CD14-positive monocyte (primary cell): ENCODE measurements around the gene CNGB1. TPM values are rescaled to one million over a fixed set of nuclear protein-coding genes. Genes with fewer than 3 reads are reported as not detected.

ENCODE experiments used
- DNase-seq, 3 donors: peaks; one replicate each; pipeline ENCODE4 v3.0.0-alpha.2; 2011 to 2022
- H2AFZ ChIP-seq: 2 replicates; pipeline ENCODE4 v1.6.0; 2012; ENCODE audit warnings: mild to moderate bottlenecking, low read depth, low read length, inconsistent platforms; ENCODE audit not compliant: insufficient read depth, poor library complexity, severe bottlenecking
- H3K27ac ChIP-seq, 2 donors: 1 replicate in 1 of 2; 2 replicates in 1 of 2; pipeline ENCODE4 v1.5.1; 2012 to 2013; ENCODE audit warnings: low read length in 2 of 2, control low read depth in 1 of 2, inconsistent platforms in 1 of 2, low read depth in 1 of 2, mild to moderate bottlenecking in 1 of 2
- H3K27me3 ChIP-seq, 2 donors: one replicate each; pipeline versions ENCODE4 v1.6.0 to v1.6.1; 2011 to 2013; ENCODE audit warnings: low read length in 2 of 2; ENCODE audit not compliant: control insufficient read depth in 2 of 2, insufficient read depth in 2 of 2
- H3K36me3 ChIP-seq, 2 donors: replicated peaks in 1 of 2; 1 replicate in 1 of 2; 2 replicates in 1 of 2; pipeline versions ENCODE4 v1.5.1 to v1.6.1; 2012 to 2013; ENCODE audit warnings: low read length in 2 of 2, control low read depth in 1 of 2, inconsistent platforms in 1 of 2, mild to moderate bottlenecking in 1 of 2; ENCODE audit not compliant: insufficient read depth in 2 of 2, control insufficient read depth in 1 of 2
- H3K4me1 ChIP-seq, 2 donors: 1 replicate in 1 of 2; 2 replicates in 1 of 2; pipeline versions ENCODE4 v1.5.1 to v1.6.1; 2012 to 2013; ENCODE audit warnings: low read length in 2 of 2, control low read depth in 1 of 2, inconsistent platforms in 1 of 2, mild to moderate bottlenecking in 1 of 2, moderate library complexity in 1 of 2; ENCODE audit not compliant: insufficient read depth in 2 of 2, control insufficient read depth in 1 of 2
- H3K4me2 ChIP-seq: replicated peaks from 2 replicates; pipeline ENCODE3; 2012; ENCODE audit warnings: low read length, moderate library complexity, mild to moderate bottlenecking; ENCODE audit not compliant: poor library complexity, severe bottlenecking; ENCODE audit errors: extremely low read depth
- H3K4me3 ChIP-seq, 3 experiments: fragments of 200-600 bp in 1 of 3; sonication (generic) in 1 of 3; replicated peaks in 1 of 3; 1 replicate in 2 of 3; 2 replicates in 1 of 3; pipeline ENCODE4 v1.5.1; 2011 to 2013; ENCODE audit warnings: low read length in 3 of 3, mild to moderate bottlenecking in 3 of 3, control low read depth in 2 of 3, low read depth in 2 of 3, inconsistent platforms in 1 of 3, moderate library complexity in 1 of 3
- H3K79me2 ChIP-seq: 2 replicates; pipeline ENCODE4 v1.6.0; 2012; ENCODE audit warnings: mild to moderate bottlenecking, control low read depth, inconsistent platforms, low read length, moderate library complexity; ENCODE audit not compliant: insufficient read depth
- H3K9ac ChIP-seq: 2 replicates; pipeline ENCODE4 v1.6.0; 2017; ENCODE audit warnings: low read length, mild to moderate bottlenecking; ENCODE audit not compliant: insufficient read depth, poor library complexity, severe bottlenecking
- H3K9me3 ChIP-seq, 2 donors: replicated peaks in 1 of 2; 1 replicate in 1 of 2; 2 replicates in 1 of 2; pipeline versions ENCODE4 v1.5.1 to v1.6.1; 2012 to 2013; ENCODE audit warnings: low read length in 2 of 2, control low read depth in 1 of 2; ENCODE audit not compliant: control insufficient read depth in 1 of 2, insufficient read depth in 1 of 2
- H4K20me1 ChIP-seq: 2 replicates; pipeline ENCODE4 v1.6.0; 2012; ENCODE audit warnings: mild to moderate bottlenecking, low read length, control low read depth, moderate library complexity; ENCODE audit not compliant: insufficient read depth
- H3K27ac Mint-ChIP-seq, 7 donors: one replicate each; pipeline ENCODE4 v1.8.0; 2020; ENCODE audit warnings: mild to moderate bottlenecking in 7 of 7, mixed read lengths in 7 of 7, moderate library complexity in 6 of 7, inconsistent platforms in 2 of 7
- H3K27me3 Mint-ChIP-seq, 3 donors: one replicate each; pipeline ENCODE4 v1.8.0; 2021 to 2022; ENCODE audit warnings: low read depth in 3 of 3, mild to moderate bottlenecking in 3 of 3, mixed read lengths in 3 of 3, moderate library complexity in 3 of 3, inconsistent platforms in 1 of 3
- H3K36me3 Mint-ChIP-seq, 2 donors: one replicate each; pipeline ENCODE4 v1.8.0; 2020; ENCODE audit warnings: mixed read lengths in 2 of 2, inconsistent platforms in 1 of 2, mild to moderate bottlenecking in 1 of 2
- H3K4me1 Mint-ChIP-seq: one replicate; pipeline ENCODE4 v1.8.0; 2020; ENCODE audit warnings: mild to moderate bottlenecking, mixed read lengths
- H3K4me3 Mint-ChIP-seq, 2 donors: one replicate each; pipeline ENCODE4 v1.8.0; 2020; ENCODE audit warnings: mild to moderate bottlenecking in 2 of 2, mixed read lengths in 2 of 2, moderate library complexity in 1 of 2
- H3K9me3 Mint-ChIP-seq, 7 donors: one replicate each; pipeline ENCODE4 v1.8.0; 2020 to 2022; ENCODE audit warnings: mixed read lengths in 7 of 7, mild to moderate bottlenecking in 6 of 7, moderate library complexity in 6 of 7, inconsistent platforms in 2 of 7
- CTCF ChIP-seq: fragments of 200-600 bp; IDR thresholded peaks from one replicate; pipeline ENCODE4 v1.8.0; 2022; ENCODE audit warnings: antibody characterized with exemption, mild to moderate bottlenecking
- WGBS: methylation state at CpG from one replicate; pipeline ENCODE4 v1.1.5; 2013; ENCODE audit warnings: missing lambda C conversion rate; ENCODE audit not compliant: insufficient coverage; 5-methylcytosine and 5-hydroxymethylcytosine counted together
- intact Hi-C, 2 donors: fragments of 100-400 bp; cut with micrococcal nuclease; formaldehyde crosslinking; loops; one replicate each; pipeline versions ENCODE4 v1.15.0 to v1.15.1; 2023
- polyA plus RNA-seq, 3 donors: library from polyadenylated mRNA; depleted of rRNA in 1 of 3; unstranded in 2 of 3; stranded (reverse) in 1 of 3; fragments of 300-500 nt in 2 of 3; fragments of >200 nt in 1 of 3; fragmentation: Illumina TruSeq in 2 of 3; gene quantifications; 1 replicate in 2 of 3; 2 replicates in 1 of 3; pipeline ENCODE4 v1.2.3, GENCODE V29; 2012 to 2021

Gene CNGB1
- polyA plus RNA-seq, 3 donors, result not detected

GRCh38 chr16:58013201-58013956, 42.5 kb upstream of the CNGB1 start:
- Histone ChIP-seq H3K27me3 (no peaks in the 10 kb centered on the region), H3K36me3 (peaks cover 57 to 89% of the 10 kb centered on the region in 2 donors), H3K9ac (no peak overlapping the region), H2AFZ (no peak overlapping the region), H3K4me1 (no peaks in the 10 kb centered on the region), H3K4me3 (no peak overlapping the region), H3K79me2 (no peaks in the 10 kb centered on the region), H3K27ac (no peak overlapping the region), H3K4me2 (no peak overlapping the region), H3K9me3 (no peaks in the 10 kb centered on the region), H4K20me1 (peaks cover 8% of the 10 kb centered on the region)
- Mint-ChIP-seq H3K9me3 (no peaks in the 10 kb centered on the region), H3K27ac (no peak overlapping the region), H3K27me3 (peaks cover 0 to 1% (median 0%) of the 10 kb centered on the region in 3 donors), H3K36me3 (peaks cover 53 to 59% of the 10 kb centered on the region in 2 donors), H3K4me1 (no peaks in the 10 kb centered on the region), H3K4me3 (no peak overlapping the region)
- intact Hi-C loops, result loop anchor here (10.0 kb wide), 1 partner anchor 111 kb away; the partner anchor contains the start of gene CFAP20 (in 2 of the 2)
- 100% methylated on average over 5 of the region's 9 CpGs for WGBS
- no peak for TF ChIP-seq CTCF
- DNase-seq, result no peak

- Histone ChIP-seq H3K27me3 (no peaks in the 10 kb centered on the region), H3K36me3 (peaks cover 51 to 80% of the 10 kb centered on the region in 2 donors)
- H3K27me3 Mint-ChIP-seq, result peaks cover 0 to 1% (median 0%) of the 10 kb centered on the region in 3 donors
These were observed 41.6 kb upstream of the CNGB1 start for GRCh38 chr16:58012481-58012880.

More at GRCh38 chr16:58012481-58012880, 41.6 kb upstream of the CNGB1 start:
- Histone ChIP-seq H3K9ac (no peak overlapping the region), H3K79me2 (peaks cover 8% of the 10 kb centered on the region), H3K4me3 (no peak overlapping the region), H3K4me1 (no peaks in the 10 kb centered on the region), H2AFZ (no peak overlapping the region), H3K4me2 (no peak overlapping the region), H3K9me3 (no peaks in the 10 kb centered on the region), H3K27ac (no peak overlapping the region), H4K20me1 (peaks cover 8% of the 10 kb centered on the region)
- Mint-ChIP-seq H3K9me3 (no peaks in the 10 kb centered on the region), H3K4me1 (peaks cover 4% of the 10 kb centered on the region), H3K36me3 (peaks cover 57 to 64% of the 10 kb centered on the region in 2 donors), H3K27ac (no peak overlapping the region), H3K4me3 (no peak overlapping the region)
- TF ChIP-seq CTCF, result no peak
- intact Hi-C loops, result loop anchor here (10.0 kb wide), 1 partner anchor 112 kb away; the partner anchor contains the start of gene CFAP20 (in 2 of the 2)
- DNase-seq, result no peak
- 85% methylated on average over 4 of the region's 9 CpGs for WGBS
